Measurements from ENCODE around the gene HLX. TPM values are rescaled to one million over a fixed set of nuclear protein-coding genes. Genes with fewer than 3 reads are reported as not detected.

Gene HLX
- total RNA-seq, 4 donors from 2014 or later: 4.2 to 18.4 (median 9.3) TPM

DNA sequence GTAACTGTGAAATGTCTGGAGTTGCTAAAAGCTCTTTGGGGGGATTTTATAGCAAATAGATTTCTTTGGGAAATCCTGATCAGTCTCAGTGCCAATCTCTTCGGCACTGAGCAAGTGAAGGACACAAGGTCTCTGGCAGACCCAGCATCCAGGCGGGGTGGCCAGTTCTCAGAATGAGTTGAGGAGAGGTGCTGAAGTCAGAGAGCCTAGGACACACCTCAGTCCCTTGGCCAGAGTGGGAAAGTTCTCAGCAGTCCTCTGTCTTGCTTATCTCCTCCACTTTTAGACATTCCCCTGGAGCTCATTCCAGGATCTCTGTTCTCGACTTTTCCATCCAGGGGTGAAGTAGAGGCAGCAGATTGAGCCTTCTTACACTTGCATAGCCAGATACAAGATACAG, 6.7 kb downstream of the HLX start:
- no peaks in the 10 kb centered on the region for H3K36me3 ChIP-seq
- peaks cover 94% of the 10 kb centered on the region for H3K27me3 ChIP-seq

DNA sequence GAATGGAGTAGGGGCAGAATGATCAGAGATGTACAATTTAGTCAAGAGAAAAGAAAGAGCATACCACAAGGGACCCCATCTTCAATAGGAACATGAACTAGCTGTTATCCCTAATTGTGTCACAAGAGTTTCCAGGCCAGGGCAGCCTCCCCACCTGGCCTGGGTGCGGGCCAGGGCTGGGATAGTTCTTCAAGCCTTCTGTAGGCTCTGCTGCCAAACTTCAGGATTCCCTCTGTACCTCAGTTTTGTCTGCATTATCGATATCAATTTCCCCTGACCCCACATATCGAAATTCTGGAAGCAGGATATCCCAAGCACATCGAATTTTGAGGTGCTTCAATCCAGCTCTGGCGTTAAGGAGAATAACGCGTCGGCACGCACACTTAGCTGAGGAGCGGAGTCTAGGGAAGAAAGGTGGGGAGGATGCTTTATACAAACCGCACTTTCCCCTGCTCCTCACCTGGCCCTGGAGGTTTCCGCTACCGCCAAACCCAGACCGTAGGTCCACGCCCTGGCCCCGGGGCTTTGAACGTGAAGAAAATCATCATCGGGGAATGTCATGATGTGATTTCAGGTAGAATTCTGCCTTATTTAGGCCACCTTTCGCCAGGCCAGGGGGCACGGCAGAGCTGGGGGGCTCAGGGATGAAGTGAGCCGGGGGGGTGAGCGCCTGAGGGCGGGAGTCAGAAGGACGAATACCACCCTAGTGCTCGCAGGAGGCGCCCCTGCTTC, 7.4 kb downstream of the HLX start:
- H3K4me3 ChIP-seq: no peak overlapping the region
- DNase-seq: no peak
- intact Hi-C loops (cut with DNase I; ENCODE audit: low total_unique reads): loop anchor here (10.0 kb wide), 2 partner anchors 148 to 348 kb away; no protein-coding TSS in a partner anchor
- H3K36me3 ChIP-seq: no peaks in the 10 kb centered on the region
- no peak for TF ChIP-seq EP300 (IDR thresholded peaks at IDR 0.05; ENCODE audit: low read depth)
- TF ChIP-seq CTCF (IDR thresholded peaks at IDR 0.05): no peak
- TF ChIP-seq POLR2A (IDR thresholded peaks at IDR 0.05): no peak
- TF ChIP-seq POLR2AphosphoS5 (IDR thresholded peaks at IDR 0.05): no peak
- no peaks in the 10 kb centered on the region for H3K9me3 ChIP-seq
- WGBS, 2 donors (ENCODE audit: low coverage in 1 of 2): 83 to 92% methylated on average over 10 to 26 of the region's 26 CpGs
- in situ Hi-C loops (cut with MboI; ENCODE audit: low pct_ligation_motif_present in 1 of 4, low pct_unique_long_range_greater_than_20kb in 1 of 4, low sequenced_read_pairs in 3 of 4): loop anchor here in 1 of 4 donors (25.0 kb wide), 2 partner anchors 551 to 851 kb away; partner anchors contain the start of gene DUSP10
- H3K27me3 ChIP-seq: peaks cover 94% of the 10 kb centered on the region
- H3K4me1 ChIP-seq: peaks cover 0 to 30% (median 10%) of the 10 kb centered on the region in 4 donors
- H3K27ac ChIP-seq: peak overlapping the region; percentile 27 to 99 (median 94)

More for the DNA sequence above, 6.7 kb downstream of the HLX start:
- intact Hi-C loops (cut with DNase I; ENCODE audit: low total_unique reads): loop anchor here (10.0 kb wide), 2 partner anchors 149 to 349 kb away; no protein-coding TSS in a partner anchor
- TF ChIP-seq EP300 (IDR thresholded peaks at IDR 0.05; ENCODE audit: low read depth) (no peak), POLR2AphosphoS5 (IDR thresholded peaks at IDR 0.05) (no peak), CTCF (IDR thresholded peaks at IDR 0.05) (no peak), POLR2A (IDR thresholded peaks at IDR 0.05) (no peak)
- no peak for DNase-seq
- no peak overlapping the region for H3K4me3 ChIP-seq
- in situ Hi-C loops (cut with MboI; ENCODE audit: low pct_ligation_motif_present in 1 of 4, low pct_unique_long_range_greater_than_20kb in 1 of 4, low sequenced_read_pairs in 3 of 4): loop anchor here in 1 of 4 donors (25.0 kb wide), 2 partner anchors 551 to 851 kb away; partner anchors contain the start of gene DUSP10
- H3K27ac ChIP-seq: peak overlapping the region; percentile 27 to 99 (median 94)
- peaks cover 0 to 37% (median 10%) of the 10 kb centered on the region in 4 donors for H3K4me1 ChIP-seq
- H3K9me3 ChIP-seq: no peaks in the 10 kb centered on the region
- WGBS, 2 donors (ENCODE audit: low coverage in 1 of 2): 81% methylated on average over 3 of the region's 3 CpGs; no CpG with 5 or more reads in 1 of the 2 donors

GRCh38 chr1:220887202-220887519, 7.9 kb downstream of the HLX start:
- peaks cover 0 to 25% (median 9%) of the 10 kb centered on the region in 4 donors for H3K4me1 ChIP-seq
- intact Hi-C loops (cut with DNase I; ENCODE audit: low total_unique reads): loop anchor here (10.0 kb wide), 2 partner anchors 148 to 348 kb away; no protein-coding TSS in a partner anchor
- in situ Hi-C loops (cut with MboI; ENCODE audit: low pct_ligation_motif_present in 1 of 4, low pct_unique_long_range_greater_than_20kb in 1 of 4, low sequenced_read_pairs in 3 of 4): loop anchor here in 1 of 4 donors (25.0 kb wide), 2 partner anchors 550 to 850 kb away; partner anchors contain the start of gene DUSP10

More at GRCh38 chr1:220887202-220887519, 7.9 kb downstream of the HLX start:
- 62% methylated on average over 11 of the region's 11 CpGs; no CpG with 5 or more reads in 1 of the 2 donors for WGBS, 2 donors (ENCODE audit: low coverage in 1 of 2)
- H3K27ac ChIP-seq: peak overlapping the region; percentile 27 to 99 (median 94)
- peaks cover 94% of the 10 kb centered on the region for H3K27me3 ChIP-seq
- H3K36me3 ChIP-seq: no peaks in the 10 kb centered on the region
- DNase-seq: no peak
- TF ChIP-seq CTCF (IDR thresholded peaks at IDR 0.05) (no peak), POLR2A (IDR thresholded peaks at IDR 0.05) (no peak), EP300 (IDR thresholded peaks at IDR 0.05; ENCODE audit: low read depth) (no peak), POLR2AphosphoS5 (IDR thresholded peaks at IDR 0.05) (no peak)
- no peaks in the 10 kb centered on the region for H3K9me3 ChIP-seq
- peak overlapping the region in 2 of 4 donors; percentile 11 to 23 for H3K4me3 ChIP-seq

All from transverse colon (tissue), 4 donors.